OCI-LY3 (cell line): ENCODE results near the gene EN1.

Experiments used
- CTCF ChIP-seq: fragments of 200-600, 300-600 bp; sonication (generic); IDR thresholded peaks from 2 replicates; pipeline ENCODE4 v1.5.1; 2014; ENCODE audit warnings: antibody characterized with exemption, low read length, low read depth
- EZH2phosphoT487 ChIP-seq: fragments of 200-600 bp; shearing (Covaris generic); IDR thresholded peaks from 2 replicates; pipeline ENCODE4 v1.6.1; 2018; ENCODE audit warnings: antibody characterized with exemption, mixed run types, low read depth

GRCh38 chr2:118849226-118850167 is 2.0 kb upstream of the EN1 start:
- no peak for TF ChIP-seq CTCF
- TF ChIP-seq EZH2phosphoT487 = no peak
